HG03460 (cell line): Measurements from ENCODE around the gene PRSS21.

Source experiments
- ATAC-seq: cut with Tn5 transposase; IDR thresholded peaks from one replicate; pipeline ENCODE4 v1.9.1; 2021; ENCODE audit not compliant: unreplicated experiment

Gene PRSS21

DNA sequence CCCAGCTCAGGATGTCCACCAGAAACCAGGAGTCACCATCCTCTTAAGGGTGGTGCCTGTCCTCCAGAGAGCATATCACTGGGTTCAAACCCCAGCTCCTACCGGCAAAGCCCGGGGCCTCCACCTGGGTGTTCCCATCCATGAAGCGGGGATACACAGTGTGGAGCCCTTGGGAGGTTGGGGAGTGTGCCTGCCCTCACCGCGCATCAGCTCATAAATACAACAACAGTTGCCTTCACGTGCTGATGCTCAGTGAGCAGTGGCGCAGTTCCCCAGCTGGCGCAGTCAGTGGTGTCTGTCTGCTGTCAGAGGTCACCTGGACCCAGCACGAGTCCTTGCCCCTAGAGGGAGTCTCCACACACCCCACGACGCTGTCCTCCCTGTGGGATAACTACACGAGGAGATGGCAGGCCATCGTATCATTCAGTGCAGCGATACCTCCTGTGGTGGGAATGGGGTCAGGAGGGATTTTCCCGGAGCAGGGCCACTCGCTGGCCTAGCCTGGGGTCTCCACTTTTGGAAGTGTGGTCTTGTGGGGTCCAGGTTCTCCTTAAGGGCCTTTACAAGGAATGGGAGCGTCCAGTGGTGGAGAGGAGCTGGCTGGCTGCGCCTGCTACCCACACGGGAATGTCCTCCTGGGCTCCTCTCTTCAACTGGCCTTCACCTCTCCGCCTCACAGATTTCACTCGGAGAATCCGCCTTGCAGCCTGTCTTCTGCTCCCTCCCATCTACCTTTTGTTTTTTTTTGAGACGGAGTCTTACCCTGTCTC lies 37.7 kb upstream of the PRSS21 start:
- ATAC-seq: no peak

DNA sequence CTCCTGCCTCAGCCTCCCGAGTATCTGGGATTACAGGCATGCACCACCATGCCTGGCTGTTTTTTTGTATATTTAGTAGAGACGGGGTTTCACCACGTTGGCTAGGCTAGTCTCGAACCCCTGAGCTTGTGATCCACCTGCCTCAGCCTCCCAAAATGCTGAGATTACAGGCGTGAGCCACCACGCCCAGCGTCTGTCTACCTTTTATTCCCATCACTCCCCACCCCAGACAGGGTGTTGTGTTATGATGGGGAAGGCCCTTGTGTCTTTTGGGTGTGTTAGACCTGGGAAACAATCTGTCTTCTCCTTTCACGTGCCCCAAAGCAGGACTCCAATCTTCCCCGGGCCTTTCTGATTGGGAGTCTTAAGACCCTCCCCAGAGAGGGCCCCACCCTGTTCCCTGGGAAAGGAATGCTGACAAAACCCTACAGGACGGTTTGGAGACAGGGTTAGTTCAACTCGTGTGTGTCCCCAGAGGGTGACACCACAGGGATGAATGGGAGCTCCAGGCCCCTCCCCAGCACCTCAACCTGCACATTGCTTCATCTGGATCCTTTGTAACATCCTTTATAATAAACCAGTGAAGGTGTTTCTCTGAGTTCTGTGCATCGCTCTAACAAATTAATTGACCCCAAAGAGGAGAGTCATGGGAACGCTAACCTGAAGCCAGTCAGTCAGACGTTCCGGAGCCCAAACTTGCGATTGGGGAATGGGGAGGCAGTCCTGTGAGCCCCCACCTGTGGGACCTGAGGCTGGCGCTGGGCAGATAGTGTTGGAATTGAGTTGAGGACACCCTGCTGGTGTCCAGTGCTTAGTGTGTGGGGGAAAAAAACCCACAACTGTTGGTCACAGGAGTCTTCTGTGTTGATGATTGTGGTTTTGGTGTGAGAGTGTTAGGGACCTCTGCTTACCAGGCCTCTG lies 36.8 kb upstream of the PRSS21 start:
- no peak for ATAC-seq

DNA sequence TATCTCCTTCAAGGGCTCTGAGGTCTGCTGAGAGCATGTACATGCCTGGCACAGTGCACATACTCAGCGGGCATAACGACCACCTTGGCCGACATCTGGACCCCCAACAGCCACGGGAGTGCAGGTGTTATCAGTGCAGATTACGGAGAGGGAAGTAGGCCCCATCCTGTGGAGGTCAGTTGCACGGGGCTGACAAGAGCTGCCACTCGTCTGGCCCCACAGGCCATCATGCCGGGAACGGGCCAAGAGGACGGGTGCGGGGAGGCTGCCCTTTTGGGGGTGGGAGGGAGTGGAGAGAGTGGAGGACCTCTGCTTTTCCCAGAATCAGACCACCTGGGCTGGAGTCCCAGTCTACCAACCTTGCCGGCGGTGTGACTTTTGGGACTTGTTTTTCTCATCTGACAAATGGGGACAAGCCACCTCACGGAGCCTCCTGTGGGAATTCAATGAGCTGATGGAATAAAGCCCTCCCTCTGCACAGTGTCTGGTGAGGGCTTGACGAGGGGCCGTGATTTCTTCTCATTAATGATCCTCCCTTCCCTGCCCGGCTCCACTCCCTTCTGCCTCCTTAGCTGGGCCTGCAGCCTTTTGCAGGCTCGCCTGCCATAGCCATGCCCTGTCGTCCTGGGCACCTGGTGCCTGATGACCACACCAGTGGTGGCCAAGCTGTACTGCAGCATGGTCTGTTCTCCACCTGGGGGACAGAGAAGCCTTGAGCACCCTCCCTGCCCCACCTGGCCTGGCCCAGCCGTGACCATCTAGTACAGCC lies 34.3 kb upstream of the PRSS21 start:
- ATAC-seq: no peak

DNA sequence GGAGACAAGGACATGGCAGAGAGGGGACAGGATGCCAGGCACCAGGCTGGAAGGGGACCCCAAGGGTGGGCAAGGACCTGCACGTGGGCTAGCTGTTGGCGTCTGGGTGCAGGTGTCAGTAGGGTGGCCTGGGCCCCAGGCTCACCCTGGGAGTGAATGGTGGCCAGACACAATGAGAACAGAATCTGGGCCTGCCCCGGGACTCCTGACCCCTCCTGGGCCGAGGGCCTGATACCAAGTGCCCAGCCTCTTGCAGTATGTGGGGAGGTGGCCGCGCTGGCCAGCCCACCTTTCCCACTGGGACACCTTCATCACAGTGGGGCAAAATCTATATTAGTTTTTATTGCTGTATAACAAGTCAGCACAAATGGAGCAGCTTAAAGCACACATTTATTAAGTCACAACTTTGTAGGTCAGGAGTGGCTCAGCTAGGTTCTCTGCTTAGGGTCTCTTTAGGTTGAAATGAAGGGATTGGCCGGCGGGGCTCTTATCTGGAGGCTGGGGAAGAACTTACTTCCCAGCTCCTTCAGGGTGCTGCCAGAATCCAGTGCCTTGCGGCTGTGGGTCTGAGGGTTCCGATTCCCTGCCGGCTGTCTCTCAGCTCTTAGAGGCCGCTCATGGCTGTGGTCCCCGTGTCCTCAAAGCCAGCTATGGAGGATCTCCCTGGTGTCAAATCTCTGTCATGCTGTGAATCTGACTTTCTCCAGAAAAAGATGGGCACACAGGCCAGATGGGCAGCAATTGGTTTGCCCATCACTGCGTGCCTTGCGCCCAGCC lies 33.3 kb upstream of the PRSS21 start:
- no peak for ATAC-seq

DNA sequence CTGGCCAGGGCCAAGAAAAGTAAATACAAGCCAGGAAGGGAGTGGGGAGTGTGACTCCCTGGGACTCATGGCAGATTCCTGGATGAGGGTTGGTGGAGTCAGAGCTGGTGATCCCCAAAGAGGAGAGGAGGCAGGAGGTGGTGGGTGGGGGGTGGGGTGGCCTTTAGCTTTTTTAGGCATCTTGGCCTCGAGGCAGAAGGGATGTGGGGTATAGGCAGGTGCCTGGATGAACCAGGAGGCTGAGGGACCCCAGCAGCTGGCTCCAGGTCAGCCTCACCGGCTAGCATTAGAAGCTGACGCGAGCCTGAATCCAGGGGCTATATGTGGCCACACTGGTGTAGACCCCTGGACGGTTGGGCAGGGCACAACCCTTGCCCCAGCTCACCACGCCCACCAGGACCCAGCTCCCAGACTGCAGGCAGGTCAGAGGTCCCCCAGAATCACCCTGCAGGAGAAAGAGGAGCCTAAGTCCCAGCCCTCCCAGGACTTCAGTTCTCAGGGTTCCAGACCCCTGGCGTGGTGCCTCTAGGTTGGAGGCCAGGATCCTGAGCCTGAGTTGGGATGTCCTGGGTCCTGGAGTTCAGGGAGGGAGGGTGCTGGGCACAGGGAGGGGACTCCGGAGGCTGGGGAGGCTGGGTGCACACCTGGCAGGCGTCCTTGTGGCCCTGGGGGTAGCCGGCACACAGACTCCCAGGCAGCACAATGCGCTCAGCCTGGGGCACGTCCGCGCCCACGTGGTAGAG lies 32.5 kb upstream of the PRSS21 start:
- ATAC-seq: no peak

DNA sequence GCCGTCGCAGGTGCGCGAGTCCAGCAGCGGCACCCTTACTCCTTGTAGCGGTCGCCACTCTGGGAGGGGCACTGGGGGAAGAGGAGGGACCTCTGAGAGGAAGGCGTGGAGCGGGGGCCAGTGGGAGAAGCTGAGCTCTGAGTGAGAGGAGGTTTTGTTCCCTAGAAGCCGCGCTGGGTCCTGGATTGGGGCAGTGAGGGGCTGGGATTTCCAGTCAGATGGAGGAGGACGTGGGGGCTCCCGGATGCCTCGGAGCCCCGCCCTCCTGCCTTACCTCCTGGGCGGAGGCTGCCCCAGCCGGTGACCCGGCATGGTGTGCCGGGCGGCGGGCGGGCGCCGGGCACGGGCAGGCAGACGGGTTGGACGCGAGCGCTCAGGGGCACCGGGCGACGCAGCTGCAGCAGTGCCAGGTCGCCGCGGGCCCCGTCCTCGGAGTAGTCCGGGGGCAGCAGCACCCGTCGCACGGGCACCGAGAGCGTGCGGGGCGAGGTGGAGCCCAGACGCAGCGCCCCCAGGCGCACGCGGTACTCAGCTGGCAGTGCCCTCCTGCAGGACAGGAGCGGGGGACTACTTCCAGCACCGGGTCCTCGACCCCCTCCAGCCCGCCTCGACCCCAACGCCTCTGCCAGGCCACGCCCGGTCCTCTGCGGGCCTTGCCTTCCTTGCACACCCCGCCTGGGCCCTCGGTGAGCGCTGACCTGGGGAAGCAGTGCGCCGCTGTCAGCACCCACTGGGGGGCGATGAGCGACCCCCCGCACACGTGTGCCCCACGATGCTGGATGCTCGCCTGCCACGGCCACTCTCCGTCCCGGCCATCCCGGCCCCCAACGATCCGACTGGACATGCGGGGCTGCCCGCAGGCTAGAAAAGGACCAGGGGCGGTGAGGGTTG lies 31.7 kb upstream of the PRSS21 start:
- no peak for ATAC-seq

DNA sequence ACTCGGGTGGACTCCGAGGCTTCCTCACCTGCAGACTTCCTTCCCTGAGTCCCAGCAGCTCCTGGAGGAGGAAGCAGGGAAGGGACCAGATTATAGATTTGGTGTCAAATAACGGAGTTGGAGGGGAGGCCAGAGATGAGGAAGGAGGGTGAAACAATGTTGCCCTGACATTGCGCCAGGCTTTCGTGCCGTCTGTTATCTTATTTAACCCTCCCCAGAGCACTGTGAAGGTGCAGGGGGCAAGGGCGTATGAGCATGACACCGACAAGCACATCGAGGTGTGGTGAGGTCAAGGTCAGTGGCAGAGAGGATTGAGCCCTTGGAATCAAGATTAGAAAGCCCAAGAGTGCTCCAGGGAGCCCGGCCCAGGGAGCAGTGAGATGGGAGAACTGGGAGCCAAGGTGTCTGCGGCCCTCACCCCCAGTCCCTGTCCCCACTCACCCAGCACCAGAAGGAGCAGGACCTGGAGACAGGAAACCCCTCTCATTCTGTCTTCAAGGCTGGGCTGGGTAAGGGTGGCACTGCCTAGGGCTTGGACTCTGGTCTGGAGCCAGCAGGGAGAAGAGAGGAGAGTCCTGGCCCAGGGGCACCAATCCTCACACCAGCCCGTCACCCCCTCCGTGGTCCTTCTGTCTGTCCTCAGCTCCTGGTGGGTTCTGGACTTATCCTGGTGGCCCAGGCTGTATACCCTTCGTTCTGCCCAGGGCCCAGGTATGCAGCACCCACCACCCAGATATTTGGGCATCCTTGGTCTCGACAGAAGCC lies 30.8 kb upstream of the PRSS21 start:
- ATAC-seq: no peak

DNA sequence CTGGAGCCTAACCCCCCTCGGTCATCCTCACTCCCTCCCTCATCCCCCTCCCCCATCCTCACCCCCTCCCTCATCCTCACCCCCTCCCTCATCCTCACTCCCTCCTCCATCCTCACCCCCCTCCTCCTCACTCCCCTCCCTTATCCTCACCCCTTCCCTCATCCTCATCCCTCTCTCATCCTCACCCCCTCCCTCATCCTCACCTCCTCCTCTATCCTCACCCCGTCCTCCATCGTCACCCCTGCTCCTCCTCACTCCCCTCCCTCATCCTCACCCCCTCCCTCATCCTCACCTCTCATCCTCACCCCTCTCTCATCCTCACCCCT lies 30.2 kb upstream of the PRSS21 start:
- ATAC-seq: no peak

DNA sequence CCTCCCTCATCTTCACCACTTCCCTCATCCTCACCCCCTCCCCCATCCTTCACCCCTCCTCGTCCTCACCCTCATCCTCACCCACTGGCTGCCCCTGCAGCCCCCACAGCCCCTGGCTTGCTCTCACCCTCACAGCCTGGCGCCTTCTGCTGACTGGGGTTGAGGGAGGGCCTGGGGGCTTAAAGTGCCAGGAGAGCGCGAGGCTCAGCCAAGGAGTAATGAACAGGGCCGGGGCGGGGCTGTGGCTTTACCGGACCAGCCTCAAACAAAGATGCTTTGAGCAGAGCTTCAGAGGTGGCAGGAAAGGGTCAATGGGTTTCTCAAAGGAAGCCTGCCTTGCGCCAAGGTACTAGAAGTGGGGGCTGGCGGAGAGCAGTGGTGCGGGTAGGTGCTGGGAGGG lies 29.6 kb upstream of the PRSS21 start, which contains the start of gene PRSS33:
Gene PRSS33, minus strand, starts transcription at position 155 of the 400 bp plus-strand sequence. CDS start 1,013 bp downstream, outside the sequence.
- no peak for ATAC-seq

DNA sequence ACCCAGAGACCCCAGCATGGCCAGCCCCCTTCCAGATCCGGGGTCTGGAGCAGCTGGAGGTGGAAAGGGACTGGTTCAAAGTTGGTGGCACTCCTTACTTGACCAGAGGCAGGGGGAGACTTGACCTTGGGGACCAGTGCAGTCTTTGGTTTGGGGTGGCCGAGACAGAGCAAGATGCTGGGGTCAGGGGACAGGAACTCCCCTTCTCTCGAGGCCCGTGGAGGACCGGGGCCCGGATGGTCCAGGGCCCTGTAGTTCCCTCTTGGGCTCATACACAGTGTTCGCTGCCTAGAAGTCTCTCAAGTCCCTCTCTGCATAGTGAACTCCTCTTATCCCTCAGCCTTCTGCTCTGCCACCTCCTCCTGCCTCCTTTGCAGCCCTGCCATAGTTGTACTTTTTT lies 29.1 kb upstream of the PRSS21 start:
- no peak for ATAC-seq

DNA sequence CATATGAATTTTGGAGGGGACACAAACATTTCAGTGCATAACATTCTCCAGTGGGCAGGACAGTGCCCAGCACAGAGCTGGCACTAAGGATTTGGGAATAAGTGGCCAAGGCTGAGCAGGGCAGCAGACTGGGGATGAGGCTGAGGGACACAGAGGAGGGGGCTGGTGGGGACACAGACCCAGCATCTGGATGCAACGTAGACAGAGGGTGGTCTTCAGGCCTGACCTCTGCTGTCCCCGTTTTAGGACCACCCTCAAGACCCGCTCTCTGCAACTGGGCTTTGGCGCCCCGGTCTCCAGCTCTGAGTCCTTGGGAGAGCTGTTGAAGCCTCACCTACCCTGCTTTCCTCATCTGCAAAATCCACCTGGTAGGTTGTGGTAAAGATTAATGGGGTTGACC lies 26.4 kb upstream of the PRSS21 start:
- no peak for ATAC-seq

DNA sequence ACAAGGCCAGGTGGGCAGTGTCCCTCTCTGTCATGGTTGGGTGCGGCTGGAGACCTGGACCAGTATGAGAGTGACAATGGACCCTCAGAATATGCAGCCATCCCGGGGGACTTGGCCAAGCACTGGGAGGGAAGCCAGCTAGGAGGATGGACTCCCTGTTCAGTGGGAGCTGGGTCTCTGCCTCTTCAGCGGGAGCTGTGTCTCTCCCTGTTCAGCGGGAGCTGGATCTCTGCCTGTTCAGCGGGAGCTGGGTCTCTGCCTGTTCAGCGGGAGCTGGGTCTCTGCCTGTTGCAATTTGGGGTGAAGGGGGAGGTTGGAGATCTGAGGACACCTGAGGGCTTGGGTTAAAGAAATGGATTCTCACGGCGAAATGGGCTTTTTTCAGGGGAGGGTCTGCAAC lies 25.9 kb upstream of the PRSS21 start:
- no peak for ATAC-seq

DNA sequence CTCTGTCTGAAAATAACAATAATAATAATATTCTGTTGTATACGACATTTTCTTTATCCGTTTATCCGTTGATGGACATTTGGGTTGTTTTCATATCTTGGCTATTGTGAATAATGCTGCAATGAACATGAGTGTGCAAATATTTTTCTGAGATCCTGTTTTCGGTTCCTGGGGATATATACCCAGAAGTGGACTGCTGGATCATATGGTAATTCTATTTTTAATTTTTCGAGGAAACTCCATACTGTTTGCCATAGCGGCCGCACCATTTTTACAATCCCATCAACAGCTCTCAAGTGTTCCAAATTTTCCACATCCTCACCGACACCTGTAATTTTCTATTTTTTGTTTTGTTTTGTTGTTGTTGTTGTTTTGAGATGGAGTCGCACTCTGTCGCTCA lies 24.1 kb upstream of the PRSS21 start:
- no peak for ATAC-seq

DNA sequence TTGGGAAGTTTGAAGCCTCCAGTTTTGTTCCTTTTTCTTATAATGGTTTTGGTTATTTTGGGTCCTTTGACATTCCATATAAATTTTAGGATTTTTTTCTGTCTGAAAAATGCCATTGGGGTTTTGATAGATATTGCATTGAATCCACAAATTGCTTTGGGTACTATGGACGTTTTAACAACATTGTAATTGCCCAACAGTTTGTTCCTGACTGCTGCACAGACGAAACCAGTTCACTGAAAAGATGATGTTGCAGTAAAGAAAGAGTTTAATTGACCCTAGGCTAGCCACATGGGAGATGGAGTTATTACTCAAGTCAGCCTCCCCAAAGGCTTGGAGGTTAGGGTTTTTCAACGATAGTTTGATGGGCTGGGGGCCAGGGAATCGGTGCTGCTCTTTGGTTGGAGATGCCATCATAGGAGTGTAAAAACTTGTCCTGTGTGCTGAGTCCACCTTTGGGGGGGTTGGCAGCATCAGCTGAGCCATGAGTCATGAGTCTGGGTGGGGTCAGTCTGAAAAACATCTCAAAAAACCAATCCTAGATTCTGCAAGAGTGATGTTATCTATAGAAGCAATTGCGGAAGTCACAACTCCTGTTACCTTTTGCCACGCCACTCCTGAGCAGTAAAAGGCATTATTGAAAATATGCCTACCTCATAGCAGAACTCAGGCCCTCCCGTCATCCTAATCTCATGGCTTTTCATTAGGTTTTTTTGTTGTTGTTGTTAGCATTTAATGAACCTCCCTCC lies 21.5 kb upstream of the PRSS21 start:
- no peak for ATAC-seq

DNA sequence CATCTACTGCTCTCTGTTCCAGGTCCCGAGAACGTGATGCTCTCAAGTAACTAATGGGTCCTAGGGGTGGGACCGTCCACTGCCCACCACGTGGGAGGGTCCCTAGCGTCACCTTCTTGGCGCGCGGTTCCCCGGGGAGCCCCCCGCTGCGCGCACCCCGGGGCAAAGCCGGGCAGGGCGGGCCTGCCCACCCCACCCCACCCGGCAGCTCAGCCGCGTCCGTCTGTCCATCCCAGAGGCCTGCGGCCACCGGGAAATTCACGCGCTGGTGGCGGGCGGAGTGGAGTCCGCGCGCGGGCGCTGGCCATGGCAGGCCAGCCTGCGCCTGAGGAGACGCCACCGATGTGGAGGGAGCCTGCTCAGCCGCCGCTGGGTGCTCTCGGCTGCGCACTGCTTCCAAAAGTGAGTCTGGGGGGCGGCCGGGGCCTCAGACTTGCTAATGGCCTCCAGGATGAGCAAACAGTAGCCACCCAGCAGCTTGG lies 18.3 kb upstream of the PRSS21 start:
- no peak for ATAC-seq

DNA sequence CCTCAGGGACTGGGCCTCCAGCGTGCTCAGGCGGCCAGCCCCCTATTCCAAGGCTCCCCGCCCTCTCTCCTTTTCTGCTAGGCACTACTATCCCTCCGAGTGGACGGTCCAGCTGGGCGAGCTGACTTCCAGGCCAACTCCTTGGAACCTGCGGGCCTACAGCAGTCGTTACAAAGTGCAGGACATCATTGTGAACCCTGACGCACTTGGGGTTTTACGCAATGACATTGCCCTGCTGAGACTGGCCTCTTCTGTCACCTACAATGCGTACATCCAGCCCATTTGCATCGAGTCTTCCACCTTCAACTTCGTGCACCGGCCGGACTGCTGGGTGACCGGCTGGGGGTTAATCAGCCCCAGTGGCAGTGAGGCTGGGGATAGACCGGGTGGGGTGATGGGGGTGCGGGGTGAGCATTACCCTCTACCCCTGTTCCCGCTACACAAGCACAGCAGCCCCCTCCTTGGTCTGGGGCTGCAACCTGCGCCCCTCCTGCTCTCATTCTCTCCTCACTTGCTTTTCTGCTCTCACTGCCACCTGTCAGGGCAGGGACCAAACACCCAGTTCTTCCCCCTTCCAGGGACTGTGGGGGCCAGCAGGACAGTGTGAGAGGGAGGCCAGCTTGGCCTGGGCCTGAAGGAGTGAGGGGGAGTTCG lies 17.7 kb upstream of the PRSS21 start:
- ATAC-seq: no peak

DNA sequence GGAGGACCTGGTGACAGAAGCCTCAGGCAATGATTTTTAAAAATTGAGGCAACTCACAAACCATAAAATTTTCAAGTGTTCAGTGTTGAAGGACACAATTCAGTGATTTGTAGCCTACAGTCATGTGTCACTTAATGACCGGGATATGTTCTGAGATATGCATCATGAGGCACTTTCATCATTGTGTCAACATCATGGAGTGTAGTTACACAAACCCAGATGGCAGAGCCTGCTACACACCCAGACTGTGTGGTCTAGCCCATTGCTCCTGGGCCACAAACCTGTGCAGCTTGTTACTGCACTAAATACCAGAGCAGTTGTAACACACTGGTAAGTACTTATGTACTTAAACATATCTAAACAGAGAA lies 17.2 kb upstream of the PRSS21 start:
- no peak for ATAC-seq
